ENCODE results near the gene ADARB2. TPM values are rescaled to one million over a fixed set of nuclear protein-coding genes. Genes with fewer than 3 reads are reported as not detected.

Gene ADARB2
- total and polyA plus RNA-seq, 7 donors = 0.05 to 0.39 (median 0.15) TPM; not detected in 2

DNA sequence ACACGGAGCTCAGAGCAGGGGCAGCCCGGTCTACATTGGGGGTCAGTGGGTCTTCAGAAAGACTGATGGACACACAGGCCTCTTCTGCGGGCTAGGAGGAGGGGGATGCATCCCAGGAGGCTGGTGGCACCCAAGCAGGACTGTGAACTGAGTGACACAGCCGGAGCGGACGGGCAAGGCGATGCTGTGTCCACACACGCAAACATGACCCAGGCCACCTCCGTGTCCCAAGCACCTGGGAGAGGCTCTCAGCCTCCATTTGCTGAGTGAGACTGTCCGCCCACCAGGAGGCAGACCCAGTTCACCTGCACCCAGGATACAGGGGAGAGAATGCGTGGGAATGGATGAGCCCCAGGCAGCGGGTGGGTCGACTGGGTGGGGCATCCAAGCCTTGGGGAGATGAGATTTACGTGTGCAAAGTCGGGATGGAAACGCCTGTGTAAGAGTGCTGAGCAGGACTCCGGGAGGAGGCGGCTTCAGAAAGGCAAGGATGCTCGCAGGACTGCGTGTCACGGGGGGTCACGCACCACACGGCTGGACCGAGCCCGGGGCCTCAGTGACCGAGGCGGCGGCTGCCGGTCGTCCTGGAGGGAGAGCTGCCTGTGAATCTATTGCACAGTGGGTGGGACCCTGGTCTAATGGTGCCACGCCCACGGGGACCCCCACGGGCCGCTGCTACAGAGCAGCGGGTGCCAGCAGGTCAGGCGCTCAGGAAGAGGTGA lies 262.8 kb downstream of the ADARB2 start:
- no peak overlapping the region for H3K4me3 ChIP-seq
- no peaks in the 10 kb centered on the region for H3K4me1 ChIP-seq
- ATAC-seq (no peak), DNase-seq (no peak)
- no peaks in the 10 kb centered on the region for H3K36me3 ChIP-seq (ENCODE audit: insufficient read depth in 1 of 2, low read depth in 1 of 2)
- WGBS, 3 donors = 49 to 64% (median 60%) methylated on average over 35 to 36 of the region's 36 CpGs
- peaks cover 0 to 17% (median 5%) of the 10 kb centered on the region in 3 donors for H3K27me3 ChIP-seq (ENCODE audit: insufficient read depth in 3 of 3, low read length in 2 of 3)
- no peaks in the 10 kb centered on the region for H3K9me3 ChIP-seq
- no peak overlapping the region for H3K27ac ChIP-seq
- intact Hi-C loops (cut with DNase I) = no loop called here
- TF ChIP-seq, protein P1, sequence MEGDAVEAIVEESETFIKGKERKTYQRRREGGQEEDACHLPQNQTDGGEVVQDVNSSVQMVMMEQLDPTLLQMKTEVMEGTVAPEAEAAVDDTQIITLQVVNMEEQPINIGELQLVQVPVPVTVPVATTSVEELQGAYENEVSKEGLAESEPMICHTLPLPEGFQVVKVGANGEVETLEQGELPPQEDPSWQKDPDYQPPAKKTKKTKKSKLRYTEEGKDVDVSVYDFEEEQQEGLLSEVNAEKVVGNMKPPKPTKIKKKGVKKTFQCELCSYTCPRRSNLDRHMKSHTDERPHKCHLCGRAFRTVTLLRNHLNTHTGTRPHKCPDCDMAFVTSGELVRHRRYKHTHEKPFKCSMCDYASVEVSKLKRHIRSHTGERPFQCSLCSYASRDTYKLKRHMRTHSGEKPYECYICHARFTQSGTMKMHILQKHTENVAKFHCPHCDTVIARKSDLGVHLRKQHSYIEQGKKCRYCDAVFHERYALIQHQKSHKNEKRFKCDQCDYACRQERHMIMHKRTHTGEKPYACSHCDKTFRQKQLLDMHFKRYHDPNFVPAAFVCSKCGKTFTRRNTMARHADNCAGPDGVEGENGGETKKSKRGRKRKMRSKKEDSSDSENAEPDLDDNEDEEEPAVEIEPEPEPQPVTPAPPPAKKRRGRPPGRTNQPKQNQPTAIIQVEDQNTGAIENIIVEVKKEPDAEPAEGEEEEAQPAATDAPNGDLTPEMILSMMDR (IDR thresholded peaks at IDR 0.05) = no peak

DNA sequence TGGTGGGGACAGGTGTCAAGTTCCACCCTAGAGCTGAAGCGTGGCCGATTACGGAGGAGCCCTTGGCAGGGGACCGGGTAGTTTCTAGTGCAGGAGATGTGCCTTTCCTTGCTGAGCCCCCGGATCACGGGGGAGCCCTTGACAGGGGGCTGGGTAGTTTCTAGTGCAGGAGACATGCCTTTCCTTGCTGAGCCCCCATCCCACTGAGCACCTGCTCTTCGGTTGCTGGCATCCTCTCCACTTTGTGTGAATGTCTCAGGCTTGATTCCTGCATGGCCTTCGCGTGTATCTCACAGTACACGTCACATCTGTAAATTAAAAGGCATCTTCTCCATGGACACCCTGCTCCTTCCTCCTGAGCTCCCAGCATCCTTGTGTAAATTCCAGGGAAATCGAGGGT lies 263.5 kb downstream of the ADARB2 start:
- Histone ChIP-seq H3K4me1 (no peaks in the 10 kb centered on the region), H3K36me3 (ENCODE audit: insufficient read depth in 1 of 2, low read depth in 1 of 2) (no peaks in the 10 kb centered on the region), H3K27ac (no peak overlapping the region), H3K4me3 (no peak overlapping the region), H3K9me3 (no peaks in the 10 kb centered on the region), H3K27me3 (ENCODE audit: insufficient read depth in 3 of 3, low read length in 2 of 3) (peaks cover 0 to 18% (median 7%) of the 10 kb centered on the region in 3 donors)
- ATAC-seq = no peak
- intact Hi-C loops (cut with DNase I) = no loop called here
- TF ChIP-seq, protein P1 (IDR thresholded peaks at IDR 0.05) = no peak
- WGBS, 3 donors = 45 to 53% (median 48%) methylated on average over 11 of the region's 11 CpGs
- DNase-seq = no peak

DNA sequence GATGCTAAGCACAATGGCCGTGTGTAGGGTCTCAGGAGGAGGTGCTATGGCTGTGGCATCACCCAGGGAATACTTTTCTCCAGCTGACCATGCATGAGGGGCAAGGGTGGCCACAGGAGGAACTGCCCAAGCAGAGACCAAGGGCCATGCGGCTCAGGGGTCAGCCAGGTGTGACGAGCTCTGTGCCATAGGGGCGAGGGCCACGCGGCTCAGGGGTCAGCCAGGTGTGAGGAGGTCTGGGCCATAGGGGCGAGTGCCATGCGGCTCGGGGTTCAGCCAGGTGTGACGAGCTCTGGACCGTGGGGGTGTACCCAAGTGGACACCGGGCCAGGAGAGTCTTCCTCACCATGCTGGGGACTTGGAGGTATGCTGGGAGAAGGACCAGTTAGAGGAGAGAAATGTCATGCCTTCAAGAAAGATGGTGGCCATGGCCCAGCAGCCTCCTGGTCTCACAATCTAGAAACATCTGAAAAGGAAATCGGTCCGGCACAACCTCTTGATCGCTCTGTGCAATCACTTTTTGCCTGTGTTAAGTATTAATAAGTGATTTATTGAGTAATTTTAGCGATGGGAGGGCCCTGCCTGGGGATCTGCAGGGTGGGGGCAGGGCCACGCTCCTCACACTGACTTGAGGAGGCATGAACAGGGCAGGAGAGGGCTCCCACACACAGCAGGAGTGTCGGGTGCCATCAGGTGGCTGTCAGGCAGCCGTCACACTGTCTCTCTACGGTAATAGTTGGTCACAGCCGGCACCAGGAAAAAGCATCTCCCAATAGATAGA lies 265.0 kb downstream of the ADARB2 start:
- H3K4me1 ChIP-seq = no peaks in the 10 kb centered on the region

DNA sequence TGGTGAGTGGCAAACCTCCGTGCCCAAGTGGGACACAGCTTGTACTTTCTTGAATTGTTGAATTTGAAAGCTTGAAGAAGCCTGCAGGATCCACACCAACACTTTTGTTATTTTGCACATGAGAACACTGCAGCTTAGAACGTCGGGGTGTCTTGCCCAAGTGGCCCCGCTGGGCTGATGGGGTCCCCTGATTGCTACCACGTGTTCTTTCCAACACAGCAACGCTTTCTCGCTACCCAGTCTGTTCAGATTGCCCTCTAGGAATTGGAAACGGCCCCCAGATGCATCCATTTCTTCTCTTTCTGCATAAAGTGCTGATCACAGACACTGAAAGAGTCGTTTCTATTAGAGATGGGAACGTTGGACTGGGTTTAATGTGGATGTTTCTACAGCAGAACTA lies 268.5 kb downstream of the ADARB2 start:
- Histone ChIP-seq H3K36me3 (ENCODE audit: insufficient read depth in 1 of 2, low read depth in 1 of 2) (no peaks in the 10 kb centered on the region), H3K27me3 (ENCODE audit: insufficient read depth in 3 of 3, low read length in 2 of 3) (peaks cover 0 to 34% (median 6%) of the 10 kb centered on the region in 3 donors), H3K4me3 (no peak overlapping the region), H3K27ac (no peak overlapping the region), H3K4me1 (no peaks in the 10 kb centered on the region), H3K9me3 (no peaks in the 10 kb centered on the region)
- TF ChIP-seq, protein P1 (IDR thresholded peaks at IDR 0.05) = no peak
- DNase-seq (no peak), ATAC-seq (no peak)
- intact Hi-C loops (cut with DNase I) = no loop called here
- 26 to 70% (median 57%) methylated on average over 10 of the region's 10 CpGs for WGBS, 3 donors

More for the DNA sequence above, 265.0 kb downstream of the ADARB2 start:
- no peak overlapping the region for H3K4me3 ChIP-seq
- TF ChIP-seq, protein P1 (IDR thresholded peaks at IDR 0.05) = no peak
- 87 to 90% (median 88%) methylated on average over 21 of the region's 21 CpGs for WGBS, 3 donors
- DNase-seq (no peak), ATAC-seq (no peak)
- H3K27me3 ChIP-seq (ENCODE audit: insufficient read depth in 3 of 3, low read length in 2 of 3) = peaks cover 0 to 28% (median 8%) of the 10 kb centered on the region in 3 donors
- no peak overlapping the region for H3K27ac ChIP-seq
- no peaks in the 10 kb centered on the region for H3K9me3 ChIP-seq
- intact Hi-C loops (cut with DNase I) = no loop called here
- H3K36me3 ChIP-seq (ENCODE audit: insufficient read depth in 1 of 2, low read depth in 1 of 2) = no peaks in the 10 kb centered on the region
